Endothelial cell of umbilical vein (primary cell): Measurements from ENCODE around the gene RYR3.

Experiments
- EZH2 ChIP-seq: IDR thresholded peaks from 2 replicates; pipeline ENCODE4 v1.6.1; 2012; ENCODE audit warnings: borderline replicate concordance, low read depth, mild to moderate bottlenecking, moderate library complexity, low read length, inconsistent platforms; ENCODE audit not compliant: severe bottlenecking
- GATA2 ChIP-seq: IDR thresholded peaks from 2 replicates; pipeline ENCODE4 v1.7.0; 2011; ENCODE audit warnings: low read depth, mild to moderate bottlenecking, moderate library complexity, mixed read lengths, low read length; ENCODE audit not compliant: insufficient read length, insufficient read depth
- POLR2A ChIP-seq: IDR thresholded peaks from 2 replicates; pipeline ENCODE4 v1.6.1; 2012; ENCODE audit warnings: low read depth, mild to moderate bottlenecking, control low read depth, low read length
- POLR2AphosphoS5 ChIP-seq: IDR thresholded peaks from 2 replicates; pipeline ENCODE4 v1.6.1; 2012; ENCODE audit warnings: low read depth, mild to moderate bottlenecking, control low read depth, low read length, moderate library complexity; ENCODE audit not compliant: insufficient read depth
- TF ChIP-seq, protein P1 (sequence below), 2 donors: IDR thresholded peaks; 1 replicate in 1 of 2; 2 replicates in 1 of 2; pipeline ENCODE4 v1.5.1; 2011; ENCODE audit warnings: low read length in 2 of 2, mild to moderate bottlenecking in 2 of 2, moderate library complexity in 2 of 2, control low read depth in 1 of 2, inconsistent platforms in 1 of 2, low read depth in 1 of 2; ENCODE audit not compliant: insufficient read depth in 1 of 2; ENCODE audit errors: extremely low read depth in 1 of 2
- TF ChIP-seq, protein P2 (sequence below): IDR thresholded peaks from 2 replicates; pipeline ENCODE4 v1.6.1; 2011; ENCODE audit not compliant: insufficient read depth, insufficient read length

DNA sequence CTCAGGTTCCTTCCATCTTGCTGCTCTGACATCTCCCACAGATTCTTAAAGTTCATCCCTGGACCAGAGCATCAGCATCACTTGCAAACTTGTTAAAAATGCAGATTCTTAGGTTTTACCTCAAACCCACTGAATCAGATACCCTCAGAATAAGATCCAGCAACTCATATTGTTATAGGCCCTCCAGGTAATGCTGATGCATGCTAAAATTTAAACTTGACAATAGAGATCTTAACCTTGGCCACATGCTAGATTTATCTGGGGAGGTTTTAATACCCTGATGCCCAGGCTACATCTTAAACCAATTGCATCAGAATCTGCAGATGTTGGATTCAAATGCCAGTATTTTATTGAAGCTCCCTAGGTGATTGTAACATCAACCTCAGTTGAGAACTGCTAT, 256.9 kb downstream of the RYR3 start:
- TF ChIP-seq, protein P1, sequence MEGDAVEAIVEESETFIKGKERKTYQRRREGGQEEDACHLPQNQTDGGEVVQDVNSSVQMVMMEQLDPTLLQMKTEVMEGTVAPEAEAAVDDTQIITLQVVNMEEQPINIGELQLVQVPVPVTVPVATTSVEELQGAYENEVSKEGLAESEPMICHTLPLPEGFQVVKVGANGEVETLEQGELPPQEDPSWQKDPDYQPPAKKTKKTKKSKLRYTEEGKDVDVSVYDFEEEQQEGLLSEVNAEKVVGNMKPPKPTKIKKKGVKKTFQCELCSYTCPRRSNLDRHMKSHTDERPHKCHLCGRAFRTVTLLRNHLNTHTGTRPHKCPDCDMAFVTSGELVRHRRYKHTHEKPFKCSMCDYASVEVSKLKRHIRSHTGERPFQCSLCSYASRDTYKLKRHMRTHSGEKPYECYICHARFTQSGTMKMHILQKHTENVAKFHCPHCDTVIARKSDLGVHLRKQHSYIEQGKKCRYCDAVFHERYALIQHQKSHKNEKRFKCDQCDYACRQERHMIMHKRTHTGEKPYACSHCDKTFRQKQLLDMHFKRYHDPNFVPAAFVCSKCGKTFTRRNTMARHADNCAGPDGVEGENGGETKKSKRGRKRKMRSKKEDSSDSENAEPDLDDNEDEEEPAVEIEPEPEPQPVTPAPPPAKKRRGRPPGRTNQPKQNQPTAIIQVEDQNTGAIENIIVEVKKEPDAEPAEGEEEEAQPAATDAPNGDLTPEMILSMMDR (IDR thresholded peaks at IDR 0.05; ENCODE audit: extremely low read depth in 1 of 2, insufficient read depth in 1 of 2, low read depth in 1 of 2, low read length in 2 of 2) = no peak
- TF ChIP-seq POLR2A = no peak
- TF ChIP-seq POLR2AphosphoS5 = no peak
- TF ChIP-seq EZH2 = no peak
- no peak for TF ChIP-seq GATA2
- TF ChIP-seq, protein P2, sequence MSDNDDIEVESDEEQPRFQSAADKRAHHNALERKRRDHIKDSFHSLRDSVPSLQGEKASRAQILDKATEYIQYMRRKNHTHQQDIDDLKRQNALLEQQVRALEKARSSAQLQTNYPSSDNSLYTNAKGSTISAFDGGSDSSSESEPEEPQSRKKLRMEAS = no peak
